GM10266 (cell line): ENCODE measurements around the gene SPATA24.
A peak's percentile ranks its signal among the peaks of the same experiment; 100 is the strongest.
"Not testable (repeated sequence)": the region's sequence is repeated elsewhere in the genome, so short reads cannot be mapped to it uniquely, and the experiment has no call there.

ENCODE experiments used
- DNase-seq: peaks from one replicate; pipeline ENCODE4 v3.0.0; 2012; ENCODE audit errors: extremely low spot score
- TF ChIP-seq, protein P1 (sequence below): IDR thresholded peaks from 2 replicates; pipeline ENCODE4 v1.5.1; 2012; ENCODE audit warnings: mild to moderate bottlenecking, low read depth; ENCODE audit not compliant: control insufficient read depth, insufficient read depth; ENCODE audit errors: missing control alignments

Gene SPATA24

DNA sequence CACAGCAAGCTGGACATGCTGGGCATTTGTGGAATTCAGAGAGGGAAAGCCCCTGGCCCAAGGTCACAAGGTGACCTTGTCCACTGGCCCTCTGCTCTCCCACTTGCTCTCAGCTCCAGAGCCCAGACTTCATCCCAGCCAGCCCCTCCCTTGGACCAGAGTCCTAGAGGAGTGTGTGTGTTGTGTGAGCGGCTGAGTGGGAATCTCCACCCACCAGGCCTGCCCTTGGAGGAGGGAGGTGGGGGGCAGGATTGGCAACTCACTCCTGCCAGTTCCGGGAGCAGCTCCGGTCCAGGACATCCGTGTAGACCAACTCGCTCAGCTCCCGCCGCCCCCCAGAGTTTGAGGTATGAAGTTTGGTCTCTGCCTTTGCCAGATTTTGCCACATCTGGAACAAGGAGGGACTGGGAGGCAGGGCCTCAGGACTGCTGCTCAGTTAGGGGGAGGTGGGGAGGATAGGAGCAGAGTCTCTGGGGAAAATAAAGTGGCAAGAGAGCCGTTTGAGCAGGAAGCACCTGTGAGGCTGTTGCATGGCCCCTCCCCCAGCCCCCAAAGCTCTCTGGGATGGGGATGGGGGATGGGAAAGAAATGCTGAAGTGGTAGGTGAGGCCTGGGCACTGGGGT, 15.6 kb downstream of the SPATA24 start:
- DNase-seq: no peak
- TF ChIP-seq, protein P1, sequence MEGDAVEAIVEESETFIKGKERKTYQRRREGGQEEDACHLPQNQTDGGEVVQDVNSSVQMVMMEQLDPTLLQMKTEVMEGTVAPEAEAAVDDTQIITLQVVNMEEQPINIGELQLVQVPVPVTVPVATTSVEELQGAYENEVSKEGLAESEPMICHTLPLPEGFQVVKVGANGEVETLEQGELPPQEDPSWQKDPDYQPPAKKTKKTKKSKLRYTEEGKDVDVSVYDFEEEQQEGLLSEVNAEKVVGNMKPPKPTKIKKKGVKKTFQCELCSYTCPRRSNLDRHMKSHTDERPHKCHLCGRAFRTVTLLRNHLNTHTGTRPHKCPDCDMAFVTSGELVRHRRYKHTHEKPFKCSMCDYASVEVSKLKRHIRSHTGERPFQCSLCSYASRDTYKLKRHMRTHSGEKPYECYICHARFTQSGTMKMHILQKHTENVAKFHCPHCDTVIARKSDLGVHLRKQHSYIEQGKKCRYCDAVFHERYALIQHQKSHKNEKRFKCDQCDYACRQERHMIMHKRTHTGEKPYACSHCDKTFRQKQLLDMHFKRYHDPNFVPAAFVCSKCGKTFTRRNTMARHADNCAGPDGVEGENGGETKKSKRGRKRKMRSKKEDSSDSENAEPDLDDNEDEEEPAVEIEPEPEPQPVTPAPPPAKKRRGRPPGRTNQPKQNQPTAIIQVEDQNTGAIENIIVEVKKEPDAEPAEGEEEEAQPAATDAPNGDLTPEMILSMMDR: no peak

DNA sequence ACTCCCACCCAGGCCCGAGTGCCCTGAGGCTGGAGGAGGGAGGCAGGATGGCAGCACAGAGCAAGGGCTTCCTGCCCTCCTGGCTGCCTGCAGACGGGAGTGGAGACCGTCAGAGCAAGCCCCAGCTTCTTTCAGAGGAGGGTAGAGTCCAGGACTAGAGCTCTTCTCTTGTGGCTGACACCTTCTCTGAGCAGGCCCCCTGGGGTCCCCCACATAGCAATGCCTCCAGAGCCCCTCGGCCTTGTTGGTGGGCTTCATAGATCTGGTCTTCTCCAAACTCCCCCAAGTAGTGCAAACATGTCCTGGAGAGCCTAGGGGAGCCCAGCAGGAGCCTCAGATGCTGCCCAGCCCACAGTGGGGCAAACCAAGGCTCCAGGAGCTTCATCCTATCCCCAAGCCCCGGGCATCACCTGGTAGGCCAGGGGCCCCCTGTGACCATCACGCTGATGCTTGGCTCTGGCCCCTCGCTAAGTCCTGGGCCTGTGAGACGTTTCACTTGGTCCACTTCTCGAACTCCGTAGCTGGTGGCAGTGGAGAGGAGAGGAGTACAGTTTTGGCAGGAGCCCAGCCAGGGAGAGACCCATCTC, 16.2 kb downstream of the SPATA24 start:
- TF ChIP-seq, protein P1: no peak
- no peak for DNase-seq

DNA sequence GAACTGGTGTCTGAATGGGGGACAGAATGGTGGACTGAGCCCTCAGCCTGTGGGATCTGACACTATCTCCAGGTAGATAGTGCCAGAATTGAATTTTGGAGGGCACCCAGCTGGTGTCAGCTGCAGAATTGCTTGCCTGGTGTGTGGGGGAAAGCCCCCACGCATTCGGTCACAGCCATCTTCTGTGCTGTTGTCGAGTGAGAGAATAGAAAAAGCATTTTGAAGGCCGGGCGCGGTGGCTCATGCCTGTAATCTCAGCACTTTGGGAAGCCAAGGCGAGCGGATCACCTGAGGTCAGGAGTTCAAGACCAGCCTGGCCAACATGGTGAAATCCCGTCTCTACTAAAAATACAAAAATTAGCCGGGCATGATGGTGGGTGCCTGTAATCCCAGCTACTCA, 16.9 kb downstream of the SPATA24 start:
- not testable (repeated sequence) for DNase-seq

DNA sequence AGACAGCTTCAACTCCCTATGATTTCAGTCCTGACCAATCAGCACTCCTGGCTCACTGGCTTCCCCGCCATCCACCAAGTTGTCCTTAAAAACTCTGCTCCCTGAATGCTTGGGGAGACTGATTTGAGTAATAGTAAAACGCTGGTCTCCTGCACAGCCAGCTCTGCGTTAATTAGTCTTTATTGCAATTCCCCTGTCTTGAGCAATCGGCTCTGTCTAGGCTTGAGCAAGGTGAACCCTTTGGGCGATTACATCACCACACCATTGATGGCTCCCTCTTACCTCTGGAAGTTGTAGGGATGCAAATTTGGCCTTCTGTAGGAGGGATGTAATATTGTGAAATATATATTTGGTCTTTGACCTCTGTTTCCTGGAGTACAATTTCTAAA, 17.8 kb downstream of the SPATA24 start:
- DNase-seq: no peak
- TF ChIP-seq, protein P1: no peak

DNA sequence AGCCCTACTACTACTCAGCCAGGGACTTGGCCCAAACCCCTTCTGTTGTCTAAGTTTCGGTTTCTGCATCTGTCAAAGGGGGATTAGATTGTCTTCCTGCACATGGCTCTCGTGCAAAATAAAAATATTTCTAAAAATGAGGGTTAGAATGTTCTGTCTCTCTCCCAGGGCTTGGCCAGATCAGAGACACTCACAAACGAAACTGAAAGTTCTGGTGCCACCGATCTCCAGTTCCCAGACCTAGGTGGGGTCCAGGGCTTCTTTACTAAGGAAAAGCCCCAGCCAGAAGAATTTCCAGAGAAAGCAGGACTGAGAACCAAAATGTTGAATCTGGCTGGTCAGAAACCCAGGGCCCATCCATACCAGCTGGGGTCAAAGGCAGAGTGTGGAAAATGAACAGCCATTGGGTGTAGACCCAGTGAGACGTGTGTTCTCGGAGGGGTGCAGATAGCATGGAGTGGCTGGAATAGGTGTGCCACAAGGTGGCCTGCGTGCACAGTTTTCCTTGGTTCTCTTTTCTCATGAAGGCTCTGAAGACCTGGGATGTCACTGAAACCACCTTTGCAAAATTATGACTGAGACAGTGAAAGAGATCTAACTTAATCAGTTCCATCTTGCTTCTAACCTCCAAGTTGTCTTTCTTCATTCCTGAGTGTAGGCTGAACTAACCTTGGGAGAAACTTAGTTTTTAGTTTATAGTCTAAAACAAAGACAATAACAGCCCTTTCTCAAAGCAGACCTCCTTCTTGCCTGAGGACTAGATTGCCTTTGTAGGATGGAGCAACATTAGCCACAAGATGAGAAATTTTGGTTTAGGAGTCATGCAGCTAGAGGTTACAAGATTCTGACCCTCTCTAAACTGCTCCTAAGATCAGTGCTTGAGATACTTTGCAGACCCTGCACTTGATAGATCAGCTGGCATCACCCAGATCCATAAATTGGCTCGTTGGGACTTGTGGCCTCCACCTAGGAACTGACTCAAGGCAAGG, 18.5 kb downstream of the SPATA24 start:
- no peak for DNase-seq
- TF ChIP-seq, protein P1: peak; percentile 20

DNA sequence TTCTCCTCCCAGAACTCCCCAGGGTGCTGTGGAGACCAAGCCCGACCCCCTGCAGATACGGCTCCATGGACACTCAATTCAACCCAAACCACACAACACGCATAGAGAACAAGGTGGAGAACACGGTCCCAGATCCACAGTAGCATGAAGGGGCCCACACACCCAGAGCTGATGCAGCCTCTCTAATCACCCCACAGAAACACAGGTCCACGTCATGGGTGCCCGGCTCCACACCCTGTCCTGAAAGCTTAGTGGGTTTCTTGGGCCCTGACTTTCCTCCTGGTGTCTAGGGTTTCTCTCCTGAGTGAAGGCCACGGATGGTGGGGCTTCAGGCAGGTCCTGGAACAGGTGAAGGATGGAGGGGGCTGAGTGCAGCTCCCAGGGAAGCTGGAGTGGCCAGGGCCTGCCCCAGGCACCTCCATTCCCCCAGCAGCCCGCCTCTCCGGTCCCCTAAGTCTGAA, 19.3 kb downstream of the SPATA24 start:
- DNase-seq: no peak

DNA sequence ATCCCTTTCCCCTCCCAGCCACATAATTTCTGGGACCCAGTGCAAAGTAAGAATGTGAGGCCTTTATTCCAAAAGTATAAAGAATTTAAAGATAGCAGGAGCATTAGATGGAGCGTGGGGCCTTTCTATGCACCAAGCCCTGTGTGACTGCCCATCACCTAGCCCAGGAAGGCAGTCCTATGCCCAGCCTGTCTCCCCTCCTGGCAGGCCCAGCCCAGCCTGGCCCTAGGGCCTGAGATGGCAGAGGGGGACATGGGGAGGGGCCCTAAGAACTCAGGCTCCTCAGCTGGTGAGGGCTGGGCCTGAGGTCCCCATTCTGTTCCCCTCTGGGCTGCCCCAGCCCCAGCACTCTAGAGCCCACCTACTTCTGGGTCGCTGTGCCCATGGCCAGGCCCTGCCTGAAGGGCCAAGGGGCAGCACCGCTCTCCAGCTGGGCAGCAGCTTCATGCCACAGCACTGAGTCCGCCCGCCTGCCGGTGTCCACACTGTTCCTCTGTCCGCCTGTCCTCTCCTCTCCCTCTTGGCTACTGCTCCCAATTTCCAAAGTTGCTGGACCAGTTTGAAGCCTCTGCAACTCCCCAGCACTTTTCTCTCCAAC, 19.8 kb downstream of the SPATA24 start:
- no peak for DNase-seq
- TF ChIP-seq, protein P1: no peak

More for the DNA sequence above, 19.3 kb downstream of the SPATA24 start:
- TF ChIP-seq, protein P1: no peak
